HG03354 (cell line): ENCODE measurements around the gene ARID1B.

Experiments used
- ATAC-seq: cut with Tn5 transposase; IDR thresholded peaks from one replicate; pipeline ENCODE4 v1.9.1; 2021; ENCODE audit warnings: mild to moderate bottlenecking; ENCODE audit not compliant: unreplicated experiment, poor library complexity, severe bottlenecking

ARID1B gene

DNA sequence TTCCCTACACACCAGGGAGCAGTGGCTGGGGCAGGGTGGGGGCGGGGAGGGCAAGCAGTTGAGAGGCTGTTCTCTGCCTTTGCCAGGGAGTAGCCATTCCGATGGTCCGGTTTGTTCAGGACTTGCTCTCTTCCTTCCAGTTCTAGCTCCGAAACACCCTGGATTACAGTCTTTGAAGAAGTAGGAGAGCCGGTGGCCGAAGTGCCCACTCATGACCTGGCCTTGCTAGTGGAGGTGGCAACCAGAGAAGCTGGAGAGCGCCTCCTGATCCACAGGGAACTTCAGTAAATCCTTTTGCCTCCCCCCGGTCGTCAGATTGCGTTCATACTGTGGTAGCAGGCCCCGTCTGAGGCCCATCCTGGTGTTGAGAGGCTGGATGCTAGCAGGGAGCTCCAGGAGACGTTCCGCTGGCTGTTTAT, 92.8 kb downstream of the ARID1B start:
- no peak for ATAC-seq

DNA sequence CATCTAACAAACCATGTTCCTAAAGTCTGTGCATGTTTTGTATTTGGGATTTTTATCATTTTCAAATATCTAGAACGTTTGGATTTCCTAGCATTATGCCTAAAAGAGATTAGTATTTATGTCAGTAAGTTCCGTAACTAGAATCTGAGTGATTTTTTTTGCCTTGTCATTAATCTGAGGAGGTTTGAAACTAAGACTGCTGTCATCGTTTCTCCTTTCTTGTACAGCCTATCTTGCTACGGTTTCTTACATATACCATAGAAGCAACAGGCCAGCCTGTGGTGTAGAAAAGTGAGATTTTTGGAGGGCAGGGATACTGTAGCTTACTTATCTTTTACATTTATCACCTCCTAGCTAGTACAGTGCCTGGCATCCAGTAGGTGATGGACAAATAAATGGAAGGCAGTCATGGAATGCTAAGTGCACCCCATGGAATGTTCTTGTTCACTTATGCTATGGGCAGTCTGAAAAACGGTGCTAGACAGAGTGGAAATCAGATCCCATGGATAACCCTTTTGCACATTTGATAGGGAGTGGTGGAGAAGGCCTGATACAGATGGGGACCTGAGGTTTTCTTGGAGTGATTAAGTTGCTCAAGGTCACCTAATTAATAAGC, 93.9 kb downstream of the ARID1B start:
- ATAC-seq, result no peak

DNA sequence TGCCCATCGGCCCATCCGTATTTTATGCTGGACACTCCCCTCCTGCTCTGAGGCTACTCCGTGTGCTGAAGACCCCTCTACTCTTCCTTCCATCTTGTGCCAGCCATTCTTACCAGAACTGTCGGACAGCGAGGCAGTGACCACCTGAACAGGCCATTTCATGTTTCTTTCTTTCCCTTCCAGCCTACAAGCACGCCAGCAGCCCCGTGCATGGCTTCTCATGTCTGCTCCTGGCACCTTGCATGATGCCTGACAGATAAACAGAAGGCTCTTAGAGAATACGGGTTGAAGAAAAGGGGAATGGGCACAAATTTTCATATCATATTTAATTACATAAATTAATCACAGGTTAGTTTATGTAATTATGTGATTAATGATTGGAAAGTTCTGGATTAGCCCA, 95.7 kb downstream of the ARID1B start:
- no peak for ATAC-seq

DNA sequence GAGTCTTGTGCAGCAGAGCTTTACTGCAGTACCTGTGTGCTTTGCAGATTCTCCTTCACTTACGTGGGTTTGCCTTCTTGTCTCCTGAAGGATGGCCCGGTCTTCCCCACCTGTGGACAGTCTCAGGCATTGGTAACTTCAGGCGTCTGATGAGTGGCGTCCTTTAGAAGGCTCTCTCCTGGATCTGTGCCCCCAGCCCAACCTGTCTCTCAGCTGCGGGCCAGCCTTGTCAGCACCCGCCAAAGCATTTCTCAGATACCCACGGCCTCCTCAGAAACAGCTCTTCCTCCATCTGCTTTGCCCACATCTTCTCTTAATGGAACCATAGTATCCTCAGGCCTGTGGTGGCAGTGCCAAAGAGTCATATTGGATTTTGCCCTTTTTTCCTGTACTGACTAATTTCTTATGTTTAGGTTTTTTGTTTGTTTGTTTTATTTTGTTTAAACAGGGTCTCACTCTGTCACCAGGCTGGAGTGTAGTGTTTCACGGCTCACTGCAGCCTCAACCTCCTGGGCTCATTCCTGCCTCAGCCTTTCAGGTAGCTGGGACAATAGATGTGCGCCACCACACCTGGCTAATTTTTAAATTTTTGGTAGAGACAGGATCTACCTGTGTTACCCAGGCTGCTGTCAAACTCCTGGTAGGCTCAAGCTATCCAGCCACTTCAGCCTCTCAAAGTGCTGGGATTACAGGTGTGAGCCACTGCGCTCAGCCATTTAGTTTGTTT, 96.6 kb downstream of the ARID1B start:
- no peak for ATAC-seq

DNA sequence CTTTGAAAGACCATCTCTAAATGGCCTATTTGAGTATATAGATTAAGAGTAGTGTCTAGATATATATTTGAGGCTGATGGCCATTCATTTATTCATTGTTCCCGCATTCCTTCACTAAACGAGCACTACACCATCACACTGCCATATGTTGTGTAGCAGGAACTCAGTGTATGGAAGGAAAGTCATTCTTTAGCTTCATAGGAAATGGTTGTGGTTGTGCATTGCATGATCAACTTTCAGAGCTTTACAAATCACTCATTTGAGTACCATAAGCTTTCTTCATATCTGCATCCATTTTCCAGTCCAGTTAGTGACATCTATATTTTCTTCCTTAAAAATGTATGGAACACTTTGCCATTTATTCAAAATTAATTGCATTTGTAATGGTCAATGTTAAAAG, 97.9 kb downstream of the ARID1B start:
- ATAC-seq, result no peak

DNA sequence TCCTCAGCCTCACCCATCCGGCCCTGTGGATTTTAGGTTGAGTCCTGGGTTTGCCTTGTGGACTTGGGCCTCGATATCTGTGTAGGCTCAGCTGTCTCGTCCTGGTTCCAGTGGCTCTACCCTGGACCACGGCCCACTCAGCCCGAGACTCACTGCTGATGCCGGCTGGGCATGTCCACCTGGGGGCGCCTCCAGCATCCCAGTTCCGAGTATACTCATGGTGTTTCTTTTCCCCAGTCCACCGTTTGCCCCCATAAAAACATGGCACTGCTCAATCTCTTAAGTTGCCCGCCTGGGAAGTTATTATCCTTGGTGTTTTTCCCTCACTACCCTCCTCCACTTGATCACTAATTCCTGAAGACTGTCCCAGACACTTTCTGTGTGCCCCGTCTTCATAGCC, 99.1 kb downstream of the ARID1B start:
- no peak for ATAC-seq

DNA sequence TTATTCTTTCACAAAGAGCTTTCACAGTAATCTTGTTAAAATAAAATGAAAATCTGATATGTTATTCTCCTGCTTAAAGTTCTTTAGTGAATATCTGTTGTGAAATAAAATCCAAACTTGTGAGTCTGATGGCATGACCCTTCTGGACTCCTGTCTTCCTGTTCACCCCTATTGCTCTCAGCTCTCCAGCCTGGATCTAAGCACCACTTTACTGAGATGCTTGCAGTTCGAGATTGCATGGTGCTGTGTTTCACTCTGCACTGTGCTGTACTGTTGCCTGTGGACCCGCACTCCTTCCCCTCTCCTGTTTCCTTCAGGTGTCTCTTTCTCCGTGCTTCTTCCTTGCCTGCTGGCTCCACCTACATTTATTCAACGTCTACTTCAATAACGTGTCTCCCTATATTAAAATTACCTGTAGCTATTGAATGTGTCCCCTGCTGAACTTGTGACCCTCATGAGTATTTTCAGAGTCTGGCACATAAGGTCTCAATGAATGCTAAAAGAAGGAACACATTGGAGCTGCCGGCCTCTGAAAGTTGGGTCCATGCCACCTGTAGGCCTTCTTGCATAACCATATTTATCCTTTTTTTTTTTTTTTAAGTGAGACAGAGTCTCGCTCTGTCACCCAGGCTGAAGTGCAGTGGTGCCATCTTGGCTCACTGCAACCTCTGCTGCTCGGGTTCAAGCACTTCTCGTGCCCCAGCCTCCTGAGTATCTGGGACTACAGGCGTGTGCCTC, 100.1 kb downstream of the ARID1B start:
- ATAC-seq, result no peak

DNA sequence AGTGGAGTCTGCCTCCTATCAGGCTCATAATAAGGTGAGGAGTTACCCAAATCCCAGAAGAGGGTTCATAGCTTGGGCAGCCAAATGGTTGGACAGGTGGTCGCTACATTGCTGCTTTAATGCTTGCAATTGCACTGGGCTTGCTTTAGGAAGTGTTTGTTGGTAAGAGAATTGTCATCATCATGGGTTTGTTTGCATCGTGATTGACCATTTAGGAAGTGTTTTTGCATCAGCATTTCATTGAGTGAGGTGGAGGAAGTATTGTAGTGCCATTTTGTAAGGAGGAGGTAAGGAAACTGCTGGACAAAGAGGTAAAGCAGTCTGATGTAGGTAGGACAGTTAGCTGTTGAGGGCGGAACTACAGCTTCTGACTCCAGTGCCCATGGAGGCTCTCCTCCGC, 101.5 kb downstream of the ARID1B start:
- ATAC-seq, result no peak

DNA sequence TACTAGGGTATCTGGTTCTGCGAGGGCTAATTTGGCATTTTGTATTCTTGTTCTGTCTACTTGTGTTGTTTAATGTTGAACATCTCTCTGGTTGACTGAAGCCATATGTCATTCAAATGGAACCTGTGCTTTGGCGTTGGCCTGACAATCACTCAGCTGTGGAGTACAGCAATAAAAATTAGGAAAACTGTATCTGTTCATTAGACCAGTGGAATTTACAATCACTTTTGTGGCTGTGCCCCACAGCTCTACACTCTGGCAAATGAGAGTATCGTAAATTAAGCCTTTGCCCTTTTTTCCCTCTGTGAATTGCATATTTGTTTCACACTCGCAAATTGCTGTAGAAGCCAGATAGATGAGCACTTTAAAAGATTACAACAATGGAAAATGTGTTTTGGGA, 102.0 kb downstream of the ARID1B start:
- ATAC-seq, result no peak

DNA sequence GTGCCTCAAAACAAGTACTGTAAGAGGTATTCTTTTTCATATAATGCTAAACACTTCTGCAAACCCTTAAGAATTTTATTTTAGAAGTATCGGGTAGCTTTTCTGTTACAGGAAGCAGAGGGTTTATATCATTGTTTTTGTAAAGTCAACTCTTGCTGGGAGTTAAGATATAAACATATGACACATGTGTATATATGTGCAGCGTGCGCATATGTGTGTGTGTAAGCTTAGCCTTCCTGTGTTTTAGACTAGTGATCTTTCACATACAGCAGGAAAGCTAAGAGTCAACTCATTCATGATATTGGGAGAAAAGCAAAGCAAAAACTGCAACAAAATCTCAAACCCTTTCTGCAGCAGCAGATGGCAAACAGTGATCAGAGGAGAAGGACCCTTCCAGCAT, 102.4 kb downstream of the ARID1B start:
- no peak for ATAC-seq

DNA sequence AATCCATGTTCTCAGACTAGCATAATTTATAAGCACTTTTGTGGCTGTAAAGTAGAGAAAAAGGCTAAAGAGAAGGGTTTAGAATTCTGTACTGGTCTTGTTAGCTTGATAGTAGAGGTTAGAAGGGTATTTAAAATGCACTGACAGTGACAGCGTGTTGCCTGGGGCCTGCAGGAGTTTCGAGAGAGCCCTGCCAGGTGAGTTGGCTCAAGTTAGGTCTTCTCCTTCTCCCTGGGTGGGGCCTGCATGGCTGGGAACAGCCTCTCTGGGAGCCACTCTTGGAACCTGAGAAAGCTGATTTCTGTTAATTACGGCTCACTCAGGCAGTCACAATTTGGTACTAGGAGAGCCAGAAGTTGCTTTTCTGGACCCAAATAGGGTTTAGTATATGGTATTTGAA, 103.7 kb downstream of the ARID1B start:
- ATAC-seq, result no peak

DNA sequence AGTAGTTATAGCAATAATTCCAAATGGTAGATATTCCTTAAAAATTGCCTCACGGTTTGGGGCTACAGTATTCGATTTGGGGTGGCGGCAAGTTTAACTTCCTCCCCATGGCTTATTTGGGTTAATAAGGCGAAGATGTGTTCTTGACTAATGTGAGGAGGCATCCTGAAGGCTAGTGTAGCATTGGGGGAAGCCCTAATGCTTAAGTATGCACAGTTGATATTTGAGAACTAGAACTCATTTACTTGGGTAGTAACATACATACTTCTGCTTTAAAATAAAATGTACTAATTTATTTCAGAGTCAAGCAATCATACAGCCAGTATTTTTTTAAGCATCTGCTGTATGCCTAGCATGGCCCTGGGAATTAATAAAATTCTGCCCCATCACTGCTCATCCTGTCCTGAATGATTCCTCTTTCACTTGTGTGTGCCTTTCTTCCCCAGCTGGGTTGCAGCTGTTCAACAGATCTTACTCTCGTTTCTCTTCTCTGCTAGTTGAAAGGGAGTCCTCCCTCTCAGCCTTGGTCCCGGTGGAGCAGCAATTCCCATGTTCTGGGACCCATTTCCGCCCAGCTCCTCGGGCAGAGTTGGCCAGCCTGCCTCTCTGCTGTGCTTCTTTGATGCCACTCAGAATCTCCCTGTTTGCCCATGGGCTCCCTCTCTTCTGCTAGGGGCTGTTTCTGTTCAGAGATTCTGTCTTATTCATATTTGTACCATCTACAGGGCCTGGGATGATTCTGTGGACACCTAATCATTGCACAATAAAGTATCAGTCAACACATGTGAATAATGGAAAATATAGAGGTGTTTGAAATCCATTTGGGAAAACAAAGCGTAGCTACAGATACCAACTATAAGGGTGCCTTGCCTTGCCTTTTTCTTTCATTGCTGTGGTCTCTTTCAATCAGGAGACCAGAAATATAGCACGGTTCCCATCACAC, 104.8 kb downstream of the ARID1B start:
- ATAC-seq, result no peak

DNA sequence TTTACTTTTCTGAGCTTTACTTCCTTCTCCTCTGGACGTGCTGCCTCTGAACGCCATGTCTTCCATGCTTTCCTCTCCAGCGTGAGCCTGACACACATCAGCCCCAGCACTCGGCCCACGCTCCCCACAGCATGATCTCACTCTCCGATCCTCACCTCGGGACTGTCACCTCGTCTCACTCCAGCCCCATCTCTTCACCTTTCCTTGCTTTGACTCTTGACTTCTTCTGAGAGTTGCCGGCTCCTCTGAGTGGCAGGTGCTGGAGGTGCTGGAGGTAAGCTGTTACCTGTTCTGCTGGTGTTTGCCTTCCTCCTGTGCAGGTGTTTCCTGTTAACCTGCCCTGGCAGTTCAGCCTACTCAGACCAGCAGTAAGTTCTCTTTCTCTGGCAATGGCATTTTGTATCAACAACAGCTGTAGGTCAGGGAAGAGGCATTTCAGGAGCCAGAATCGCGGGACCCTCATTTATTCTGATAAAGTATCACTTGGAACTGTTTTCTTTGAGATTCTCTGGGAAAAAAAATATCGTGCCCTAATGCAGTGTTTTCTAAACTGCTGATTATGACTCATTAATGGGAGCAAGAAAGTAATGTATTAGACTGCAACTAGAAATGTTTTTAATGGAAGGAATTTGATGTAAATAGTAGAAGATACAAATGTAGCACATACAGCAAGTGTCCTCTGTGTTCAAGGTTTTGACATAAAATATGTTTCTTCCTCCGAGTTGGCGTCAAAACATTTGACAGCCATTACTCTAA, 106.5 kb downstream of the ARID1B start:
- no peak for ATAC-seq

DNA sequence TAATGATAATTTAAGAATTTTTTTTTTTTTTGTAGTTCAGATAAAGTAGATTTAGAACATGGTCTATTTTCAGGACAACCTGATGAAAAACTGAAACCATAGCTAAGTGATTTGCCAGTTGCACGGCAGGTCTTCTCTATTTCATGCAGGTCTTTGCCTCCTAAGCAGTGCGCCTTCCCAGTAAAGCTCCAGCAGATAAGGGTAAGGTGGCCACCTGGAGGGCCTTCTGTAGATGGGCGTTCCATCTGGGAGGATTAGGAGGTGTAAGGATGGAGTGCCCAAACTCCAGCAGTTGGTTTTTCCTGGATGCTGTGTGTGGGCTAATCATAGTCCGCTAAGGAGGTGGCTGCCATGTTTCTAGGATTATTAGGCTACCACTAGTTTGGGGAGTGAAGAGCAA, 107.1 kb downstream of the ARID1B start:
- no peak for ATAC-seq

DNA sequence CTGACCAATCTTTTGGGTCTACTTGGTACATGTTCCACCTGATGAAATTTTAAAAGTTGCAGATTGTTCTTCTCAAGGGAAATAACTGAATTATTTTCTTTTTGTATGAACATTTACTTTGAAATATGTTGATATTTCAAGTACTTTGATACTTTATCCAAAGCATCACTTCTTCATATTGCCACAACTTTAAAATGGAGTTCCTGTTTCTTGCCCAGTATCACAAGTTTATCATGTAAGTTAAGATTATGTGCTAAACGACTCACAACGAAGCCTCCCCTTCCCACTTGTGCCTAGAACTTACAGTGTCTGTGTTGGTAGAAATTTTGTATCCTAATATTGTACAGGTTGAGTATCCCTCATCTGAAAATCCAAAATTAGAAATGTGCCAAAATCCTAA, 108.4 kb downstream of the ARID1B start:
- no peak for ATAC-seq

DNA sequence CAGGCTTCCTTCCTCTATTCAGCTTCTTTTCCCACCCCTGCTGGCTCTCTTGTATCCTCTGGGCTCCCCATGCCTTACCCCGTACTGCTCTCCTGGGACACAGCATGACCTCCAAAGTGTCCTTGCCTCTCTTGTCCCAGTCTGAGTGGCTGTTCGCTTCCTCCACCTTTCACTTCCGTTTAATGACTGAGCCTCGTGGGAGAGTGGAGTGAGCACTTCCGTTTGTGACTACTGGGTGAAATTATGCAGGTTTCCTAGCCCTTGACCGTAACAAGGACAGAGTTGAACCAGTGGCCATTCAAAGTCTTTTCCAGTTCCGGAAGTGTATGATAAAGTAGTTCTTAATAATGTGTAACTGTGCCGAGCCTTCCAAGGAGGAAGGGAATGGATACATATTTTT, 109.2 kb downstream of the ARID1B start:
- ATAC-seq, result peak; percentile 83

DNA sequence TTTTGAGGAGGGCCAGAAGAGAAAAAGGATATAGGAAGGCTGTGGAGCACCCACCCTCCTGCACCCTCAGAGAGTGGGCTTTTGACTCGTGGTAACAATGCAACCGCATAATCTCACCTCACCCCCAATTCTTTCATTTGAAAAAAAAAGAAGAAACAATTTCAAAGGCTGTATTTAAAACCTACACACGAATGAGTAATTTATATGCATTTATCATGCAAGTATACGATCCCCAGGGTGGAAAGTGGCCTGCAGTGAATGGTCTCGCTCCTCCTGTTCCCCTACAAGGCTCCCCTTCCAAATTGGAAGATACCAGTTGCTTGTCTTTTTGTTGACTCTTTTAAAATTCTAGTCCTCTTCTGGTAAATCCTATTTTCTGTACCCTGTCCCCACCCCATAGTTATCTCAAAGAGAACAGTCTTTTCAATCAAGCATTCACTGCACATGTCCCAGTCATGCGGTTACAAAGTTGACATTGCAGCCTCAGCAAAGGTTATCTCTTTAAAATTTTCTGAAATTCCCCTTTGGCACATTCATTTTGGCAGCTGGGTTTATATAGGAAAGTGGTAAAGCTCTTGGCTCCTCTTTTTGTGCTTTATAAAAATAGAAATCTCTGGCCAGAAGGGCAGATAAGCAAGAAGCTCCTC, 110.6 kb downstream of the ARID1B start:
- ATAC-seq, result no peak

DNA sequence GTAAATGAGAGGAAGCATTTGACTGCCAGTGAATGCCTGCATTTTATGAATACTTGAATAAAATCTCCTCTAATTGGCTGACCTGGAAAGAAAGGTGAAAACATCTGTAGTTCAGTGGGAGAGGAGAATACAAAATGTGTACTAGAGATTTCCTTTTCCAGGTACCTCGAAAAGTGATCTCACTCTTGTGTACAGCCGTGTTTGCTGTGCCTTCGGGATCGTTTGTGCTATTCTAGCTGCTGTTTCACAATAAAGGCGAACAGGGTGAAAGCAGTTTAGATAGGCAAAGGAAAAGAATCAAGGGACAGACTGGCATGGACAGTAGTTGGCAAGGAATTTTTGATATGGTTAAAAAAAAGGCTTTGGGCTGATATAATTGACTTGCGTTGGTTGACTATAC, 112.3 kb downstream of the ARID1B start:
- no peak for ATAC-seq

DNA sequence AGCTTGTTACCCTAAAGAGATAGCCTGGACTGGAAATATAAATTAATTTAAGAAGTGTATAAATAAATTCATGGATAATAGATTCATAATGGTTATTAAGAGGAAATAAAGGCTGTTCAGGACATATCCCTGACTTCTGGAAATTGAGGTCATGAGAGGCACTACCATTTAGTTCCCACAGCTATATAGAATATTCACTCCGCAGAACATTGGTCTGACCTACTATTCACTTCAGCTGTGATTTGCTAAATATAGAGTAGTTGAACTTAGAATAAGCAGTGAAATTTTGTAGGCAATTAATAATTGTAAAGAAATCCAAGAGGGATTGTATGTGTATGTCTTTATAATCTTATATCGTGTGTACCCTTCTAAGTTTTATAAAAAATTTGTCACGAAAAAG, 112.8 kb downstream of the ARID1B start:
- ATAC-seq, result no peak
